Endothelial cell (in vitro differentiated cells): Measurements from ENCODE around the gene SERTAD4. TPM values are rescaled to one million over a fixed set of nuclear protein-coding genes. Genes with fewer than 3 reads are reported as not detected.
"Not testable (repeated sequence)": the region's sequence is repeated elsewhere in the genome, so short reads cannot be mapped to it uniquely, and the experiment has no call there.

ENCODE experiments used
- DNase-seq: peaks from one replicate; pipeline ENCODE4 v3.0.0; 2021; ENCODE audit warnings: low spot score
- H3K27ac Mint-ChIP-seq: one replicate; pipeline ENCODE4 v1.8.0; 2021; ENCODE audit warnings: mixed read lengths, inconsistent platforms; ENCODE audit not compliant: unreplicated experiment
- H3K27me3 Mint-ChIP-seq: one replicate; pipeline ENCODE4 v1.8.0; 2021; ENCODE audit warnings: mild to moderate bottlenecking, moderate library complexity, mixed read lengths, inconsistent platforms; ENCODE audit not compliant: unreplicated experiment
- H3K36me3 Mint-ChIP-seq: one replicate; pipeline ENCODE4 v1.8.0; 2021; ENCODE audit warnings: mild to moderate bottlenecking, low read depth, mixed read lengths, inconsistent platforms; ENCODE audit not compliant: unreplicated experiment
- H3K4me1 Mint-ChIP-seq: one replicate; pipeline ENCODE4 v1.8.0; 2021; ENCODE audit warnings: mild to moderate bottlenecking, mixed read lengths, inconsistent platforms; ENCODE audit not compliant: unreplicated experiment
- H3K4me3 Mint-ChIP-seq: one replicate; pipeline ENCODE4 v1.8.0; 2021; ENCODE audit warnings: mild to moderate bottlenecking, mixed read lengths, inconsistent platforms; ENCODE audit not compliant: unreplicated experiment
- H3K9me3 Mint-ChIP-seq: one replicate; pipeline ENCODE4 v1.8.0; 2021; ENCODE audit warnings: mixed read lengths, inconsistent platforms; ENCODE audit not compliant: unreplicated experiment
- long read RNA-seq: library from polyadenylated mRNA; unstranded; transcript quantifications from one replicate; pipeline ENCODE4 v2.0.0, GENCODE V29; 2020; ENCODE audit not compliant: unreplicated experiment
- total RNA-seq: library from RNA; stranded (reverse); fragmentation: NEBNext Ultra II Directional; extraction: Animal tissue kit (Norgen Biotek cat#: 25700); gene quantifications from one replicate; pipeline ENCODE4 v1.2.1, GENCODE V29; 2021; ENCODE audit not compliant: unreplicated experiment
- TF ChIP-seq, protein P1 (sequence below): fragments of 200-600 bp; sonication (generic); IDR thresholded peaks from one replicate; pipeline ENCODE4 v1.5.0; 2021; ENCODE audit warnings: antibody characterized with exemption; ENCODE audit not compliant: unreplicated experiment

The SERTAD4 gene
- 0.72 TPM for total RNA-seq
- long read RNA-seq, partial matches to known transcripts: 0 of 1 reads
- long read RNA-seq, other reads (novel, unspliced or antisense): 1 of 1 reads

DNA sequence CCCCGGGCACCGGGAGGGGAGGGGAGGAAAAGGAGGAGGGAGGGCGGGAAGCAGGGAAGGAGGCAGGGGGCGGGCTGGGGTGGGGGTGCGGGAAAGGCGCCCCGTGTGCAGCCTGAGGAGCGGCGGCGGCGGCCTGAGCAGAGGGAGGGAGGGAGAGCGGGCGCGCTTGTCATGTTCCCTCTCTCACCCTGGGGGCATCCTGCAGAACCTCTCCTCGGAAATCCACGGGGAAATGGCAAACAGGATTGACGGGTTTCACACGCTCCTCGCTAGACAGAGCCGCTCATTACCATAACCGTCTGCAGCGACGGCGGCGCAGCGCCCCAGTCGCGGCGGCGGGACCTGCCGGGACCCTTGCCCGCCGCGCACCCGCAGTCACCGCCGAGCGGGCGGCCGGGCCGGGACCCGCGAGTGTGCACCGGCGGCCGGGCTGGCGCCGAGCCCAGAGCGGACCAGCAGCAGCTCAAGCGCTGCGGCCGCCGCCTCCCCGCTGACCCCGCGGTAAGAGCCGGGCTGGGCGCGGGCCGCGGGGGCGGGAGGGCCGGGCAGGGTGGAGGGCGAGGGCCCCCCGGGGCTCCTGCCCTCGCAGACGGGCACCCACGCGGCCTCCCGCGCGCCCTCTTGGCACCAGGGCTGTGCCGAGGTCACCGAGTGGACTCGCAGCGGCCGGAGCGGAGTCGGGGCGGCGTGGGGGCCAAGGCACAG, at the start of gene SERTAD4:
TSS of gene SERTAD4 (plus strand) at position 286 of the 705 bp plus-strand sequence. CDS start 5,165 bp downstream, outside the sequence.
- peaks cover 2% of the 10 kb centered on the region for H3K27me3 Mint-ChIP-seq

GRCh38 chr1:210185063-210185462, 47.5 kb upstream of the SERTAD4 start:
- Mint-ChIP-seq H3K27me3 (no peaks in the 10 kb centered on the region), H3K4me1 (no peaks in the 10 kb centered on the region), H3K4me3 (no peak overlapping the region), H3K9me3 (no peaks in the 10 kb centered on the region), H3K36me3 (no peaks in the 10 kb centered on the region), H3K27ac (no peak overlapping the region)
- no peak for DNase-seq
- TF ChIP-seq, protein P1, sequence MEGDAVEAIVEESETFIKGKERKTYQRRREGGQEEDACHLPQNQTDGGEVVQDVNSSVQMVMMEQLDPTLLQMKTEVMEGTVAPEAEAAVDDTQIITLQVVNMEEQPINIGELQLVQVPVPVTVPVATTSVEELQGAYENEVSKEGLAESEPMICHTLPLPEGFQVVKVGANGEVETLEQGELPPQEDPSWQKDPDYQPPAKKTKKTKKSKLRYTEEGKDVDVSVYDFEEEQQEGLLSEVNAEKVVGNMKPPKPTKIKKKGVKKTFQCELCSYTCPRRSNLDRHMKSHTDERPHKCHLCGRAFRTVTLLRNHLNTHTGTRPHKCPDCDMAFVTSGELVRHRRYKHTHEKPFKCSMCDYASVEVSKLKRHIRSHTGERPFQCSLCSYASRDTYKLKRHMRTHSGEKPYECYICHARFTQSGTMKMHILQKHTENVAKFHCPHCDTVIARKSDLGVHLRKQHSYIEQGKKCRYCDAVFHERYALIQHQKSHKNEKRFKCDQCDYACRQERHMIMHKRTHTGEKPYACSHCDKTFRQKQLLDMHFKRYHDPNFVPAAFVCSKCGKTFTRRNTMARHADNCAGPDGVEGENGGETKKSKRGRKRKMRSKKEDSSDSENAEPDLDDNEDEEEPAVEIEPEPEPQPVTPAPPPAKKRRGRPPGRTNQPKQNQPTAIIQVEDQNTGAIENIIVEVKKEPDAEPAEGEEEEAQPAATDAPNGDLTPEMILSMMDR: no peak

More for the DNA sequence above, at the start of gene SERTAD4:
- Mint-ChIP-seq H3K9me3 (no peaks in the 10 kb centered on the region), H3K36me3 (no peaks in the 10 kb centered on the region), H3K4me3 (peak within 1 kb of the TSS; percentile 92), H3K27ac (no peak within 1 kb of the TSS), H3K4me1 (peaks cover 9% of the 10 kb centered on the region)
- DNase-seq: peak; percentile 28
- TF ChIP-seq, protein P1: no peak

GRCh38 chr1:210187849-210188606, 44.6 kb upstream of the SERTAD4 start:
- H3K27me3 Mint-ChIP-seq, H3K4me1 Mint-ChIP-seq, H3K27ac Mint-ChIP-seq, H3K4me3 Mint-ChIP-seq, DNase-seq, H3K9me3 Mint-ChIP-seq, H3K36me3 Mint-ChIP-seq: not testable (repeated sequence)

DNA sequence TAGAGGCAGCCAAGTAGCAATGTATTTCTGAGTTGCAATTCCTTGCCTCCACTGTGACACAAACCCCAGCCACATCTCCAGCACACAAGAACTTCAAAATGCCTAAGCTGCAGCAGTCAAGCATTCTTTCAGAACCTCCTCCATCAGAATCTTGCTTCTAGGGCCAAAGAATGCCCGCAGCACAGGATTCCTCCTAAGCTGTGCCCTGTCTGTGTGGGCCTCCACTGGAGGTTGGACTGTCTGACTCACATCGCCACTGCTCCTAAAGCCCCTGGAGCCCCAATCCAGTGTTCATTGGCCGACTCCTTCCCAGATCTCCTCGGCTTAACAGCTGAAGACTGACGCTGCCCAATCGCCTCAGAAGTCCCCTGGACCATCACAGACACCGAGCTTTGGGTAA, 43.2 kb upstream of the SERTAD4 start:
- H3K27ac Mint-ChIP-seq: no peak overlapping the region
- no peaks in the 10 kb centered on the region for H3K36me3 Mint-ChIP-seq
- H3K4me3 Mint-ChIP-seq: no peak overlapping the region
- H3K27me3 Mint-ChIP-seq: no peaks in the 10 kb centered on the region
- DNase-seq: no peak
- TF ChIP-seq, protein P1: no peak
- no peaks in the 10 kb centered on the region for H3K4me1 Mint-ChIP-seq
- no peaks in the 10 kb centered on the region for H3K9me3 Mint-ChIP-seq

GRCh38 chr1:210195635-210196160, 36.9 kb upstream of the SERTAD4 start:
- Mint-ChIP-seq H3K4me3 (no peak overlapping the region), H3K4me1 (no peaks in the 10 kb centered on the region), H3K36me3 (peaks cover 5% of the 10 kb centered on the region), H3K27ac (no peak overlapping the region), H3K9me3 (no peaks in the 10 kb centered on the region), H3K27me3 (no peaks in the 10 kb centered on the region)
- TF ChIP-seq, protein P1: no peak
- no peak for DNase-seq

- H3K36me3 Mint-ChIP-seq, H3K9me3 Mint-ChIP-seq, H3K4me1 Mint-ChIP-seq, DNase-seq, H3K27me3 Mint-ChIP-seq, H3K27ac Mint-ChIP-seq, H3K4me3 Mint-ChIP-seq: not testable (repeated sequence)
Measured at GRCh38 chr1:210196266-210196665, 36.3 kb upstream of the SERTAD4 start.
